ENCODE measurements around the gene GTF2E1. TPM values are rescaled to one million over a fixed set of nuclear protein-coding genes. Genes with fewer than 3 reads are reported as not detected.
A peak's percentile ranks its signal among the peaks of the same experiment; 100 is the strongest.
"Not testable (repeated sequence)": the region's sequence is repeated elsewhere in the genome, so short reads cannot be mapped to it uniquely, and the experiment has no call there.

Gene GTF2E1
- total RNA-seq, 1 donor from 2014 or later = 16.8 TPM

DNA sequence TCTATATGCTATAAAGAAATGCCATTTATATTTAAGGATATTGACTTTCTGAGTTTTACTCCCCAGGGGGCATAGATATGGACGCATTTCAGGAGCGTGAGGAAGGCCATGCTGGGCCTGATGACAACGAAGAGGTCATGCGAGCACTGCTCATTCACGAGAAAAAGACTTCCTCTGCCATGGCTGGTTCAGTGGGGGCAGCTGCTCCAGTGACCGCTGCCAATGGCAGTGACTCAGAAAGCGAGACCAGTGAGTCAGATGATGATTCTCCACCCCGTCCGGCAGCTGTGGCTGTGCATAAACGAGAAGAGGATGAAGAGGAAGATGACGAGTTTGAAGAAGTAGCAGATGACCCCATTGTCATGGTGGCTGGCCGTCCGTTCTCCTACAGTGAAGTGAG, 38.4 kb downstream of the GTF2E1 start:
- intact Hi-C loops (cut with DNase I) = no loop called here
- Histone ChIP-seq H3K36me3 (peaks cover 32% of the 10 kb centered on the region), H3K27me3 (no peaks in the 10 kb centered on the region), H3K4me1 (no peaks in the 10 kb centered on the region), H3K9me3 (no peaks in the 10 kb centered on the region), H3K4me3 (no peak overlapping the region), H3K27ac (no peak overlapping the region)
- ATAC-seq (peak; percentile 36), DNase-seq (no peak)
- TF ChIP-seq, protein P1, sequence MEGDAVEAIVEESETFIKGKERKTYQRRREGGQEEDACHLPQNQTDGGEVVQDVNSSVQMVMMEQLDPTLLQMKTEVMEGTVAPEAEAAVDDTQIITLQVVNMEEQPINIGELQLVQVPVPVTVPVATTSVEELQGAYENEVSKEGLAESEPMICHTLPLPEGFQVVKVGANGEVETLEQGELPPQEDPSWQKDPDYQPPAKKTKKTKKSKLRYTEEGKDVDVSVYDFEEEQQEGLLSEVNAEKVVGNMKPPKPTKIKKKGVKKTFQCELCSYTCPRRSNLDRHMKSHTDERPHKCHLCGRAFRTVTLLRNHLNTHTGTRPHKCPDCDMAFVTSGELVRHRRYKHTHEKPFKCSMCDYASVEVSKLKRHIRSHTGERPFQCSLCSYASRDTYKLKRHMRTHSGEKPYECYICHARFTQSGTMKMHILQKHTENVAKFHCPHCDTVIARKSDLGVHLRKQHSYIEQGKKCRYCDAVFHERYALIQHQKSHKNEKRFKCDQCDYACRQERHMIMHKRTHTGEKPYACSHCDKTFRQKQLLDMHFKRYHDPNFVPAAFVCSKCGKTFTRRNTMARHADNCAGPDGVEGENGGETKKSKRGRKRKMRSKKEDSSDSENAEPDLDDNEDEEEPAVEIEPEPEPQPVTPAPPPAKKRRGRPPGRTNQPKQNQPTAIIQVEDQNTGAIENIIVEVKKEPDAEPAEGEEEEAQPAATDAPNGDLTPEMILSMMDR (IDR thresholded peaks at IDR 0.05) = no peak

DNA sequence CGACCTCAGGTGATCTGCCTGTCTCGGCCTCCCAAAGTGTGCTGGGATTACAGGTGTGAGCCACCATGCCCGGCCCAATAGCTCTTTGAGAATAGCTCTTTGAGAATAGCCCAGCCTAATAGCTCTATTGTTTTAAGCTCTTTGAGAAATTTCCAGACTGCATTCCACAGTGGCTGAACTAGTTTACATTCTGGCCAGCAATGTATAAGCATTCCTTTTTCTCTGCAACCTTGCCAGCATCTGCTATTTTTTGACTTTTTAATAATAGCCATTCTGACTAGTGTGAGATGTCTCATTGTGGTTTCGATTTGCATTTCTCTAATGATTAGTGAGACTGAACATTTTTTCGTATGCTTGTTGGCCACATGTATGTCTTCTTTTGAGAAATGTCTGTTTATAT, 43.3 kb downstream of the GTF2E1 start:
- H3K4me1 ChIP-seq; H3K9me3 ChIP-seq; DNase-seq; H3K27ac ChIP-seq; intact Hi-C loops (cut with DNase I); H3K27me3 ChIP-seq; H3K4me3 ChIP-seq; ATAC-seq: not testable (repeated sequence)
- peaks cover 15% of the 10 kb centered on the region for H3K36me3 ChIP-seq

DNA sequence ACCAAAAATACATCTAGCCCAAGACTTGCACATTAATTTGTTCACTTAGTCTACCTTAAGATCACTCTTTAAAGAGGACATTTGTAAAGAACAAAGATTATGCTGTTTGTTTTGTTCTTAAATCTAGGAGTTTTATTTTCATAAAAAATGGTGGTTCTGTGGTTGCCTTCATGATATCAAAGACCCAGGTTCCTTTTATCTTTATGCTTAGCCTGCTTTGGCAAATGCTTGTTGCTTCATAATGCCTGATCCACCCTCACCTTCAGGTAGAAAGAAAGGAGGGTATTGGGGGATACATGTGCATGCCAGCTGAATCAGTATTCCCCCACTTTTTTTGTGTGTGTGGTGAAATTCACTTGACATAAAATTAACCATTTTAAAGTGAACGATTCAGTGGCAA, 48.5 kb downstream of the GTF2E1 start:
- Histone ChIP-seq H3K36me3 (no peaks in the 10 kb centered on the region), H3K4me1 (no peaks in the 10 kb centered on the region), H3K27me3 (no peaks in the 10 kb centered on the region), H3K4me3 (no peak overlapping the region), H3K9me3 (no peaks in the 10 kb centered on the region), H3K27ac (no peak overlapping the region)
- ATAC-seq (no peak), DNase-seq (no peak)
- intact Hi-C loops (cut with DNase I) = no loop called here
- TF ChIP-seq, protein P1 (IDR thresholded peaks at IDR 0.05) = no peak

DNA sequence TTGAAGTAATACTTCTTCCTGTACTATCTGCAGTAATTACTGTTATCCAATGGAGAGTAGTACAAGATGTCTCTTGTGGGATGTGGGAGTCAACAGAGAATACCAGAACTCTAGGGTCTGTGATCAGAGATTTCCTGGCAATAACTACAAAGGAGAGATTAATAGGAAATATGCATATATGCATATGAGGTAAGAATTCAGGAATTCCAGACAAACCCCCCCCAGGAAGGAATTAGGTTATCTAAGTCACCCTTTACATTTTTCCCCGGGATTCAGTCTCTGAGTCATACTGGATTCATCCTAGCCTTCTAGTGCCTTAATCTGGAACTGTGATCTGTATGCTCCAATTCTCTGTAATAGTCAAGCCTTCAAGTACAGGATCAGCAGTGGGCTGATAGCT, 49.4 kb downstream of the GTF2E1 start:
- intact Hi-C loops (cut with DNase I) = no loop called here
- Histone ChIP-seq H3K9me3 (no peaks in the 10 kb centered on the region), H3K36me3 (no peaks in the 10 kb centered on the region)

DNA sequence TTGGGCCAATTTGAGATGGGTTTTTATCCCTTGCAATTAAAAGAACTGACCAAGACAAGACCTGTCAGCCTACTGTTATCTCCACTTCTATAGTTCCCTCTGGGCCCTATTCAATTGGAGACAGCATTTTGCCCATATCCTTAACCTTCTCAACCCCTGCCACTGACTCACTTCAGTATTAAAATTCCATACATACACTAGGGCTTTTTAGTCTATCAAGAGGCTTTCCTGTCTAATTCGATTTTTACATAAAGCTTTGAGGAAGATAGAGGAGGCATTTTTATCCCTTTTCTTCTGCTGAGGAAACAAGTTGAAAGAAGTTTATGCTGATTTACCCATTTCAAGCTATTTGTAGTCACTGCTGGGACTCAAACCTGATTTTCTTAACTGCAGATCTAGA, 51.1 kb downstream of the GTF2E1 start:
- ATAC-seq = no peak

More for the DNA sequence above, 49.4 kb downstream of the GTF2E1 start:
- H3K27me3 ChIP-seq = no peaks in the 10 kb centered on the region
- ATAC-seq = no peak
- DNase-seq = no peak
- no peak overlapping the region for H3K27ac ChIP-seq
- H3K4me1 ChIP-seq = no peaks in the 10 kb centered on the region
- TF ChIP-seq, protein P1 (IDR thresholded peaks at IDR 0.05) = no peak
- no peak overlapping the region for H3K4me3 ChIP-seq

DNA sequence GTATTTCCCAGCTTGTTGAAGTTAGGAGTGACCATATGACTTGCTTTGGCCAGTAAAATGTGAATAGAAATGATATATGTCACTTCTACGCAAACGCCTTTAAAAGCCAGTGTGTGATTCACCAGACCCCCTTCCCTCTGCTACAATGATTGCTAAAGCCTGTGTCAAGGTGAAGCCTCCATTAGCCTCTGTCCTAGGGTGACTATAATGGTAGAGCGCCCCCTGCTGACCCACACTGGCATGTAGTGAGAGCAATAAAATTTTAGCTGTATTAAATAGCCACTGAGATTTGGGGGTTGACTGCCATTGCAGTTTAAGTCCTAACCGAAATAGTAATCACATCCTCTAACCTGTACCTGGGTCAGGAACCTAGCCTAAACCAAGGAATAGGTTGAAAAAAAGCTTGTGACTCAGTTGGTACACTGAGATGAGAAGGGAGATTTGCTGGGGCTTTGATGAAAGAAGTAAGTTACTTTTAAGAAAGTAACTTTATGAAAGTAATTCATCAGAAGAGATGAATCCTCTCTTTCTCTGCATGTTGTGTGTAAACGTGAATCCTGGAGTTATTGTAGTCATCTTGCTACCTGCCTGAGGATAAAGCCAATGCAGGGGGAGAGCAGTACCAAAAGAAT, 52.6 kb downstream of the GTF2E1 start:
- no peaks in the 10 kb centered on the region for H3K36me3 ChIP-seq
- H3K27ac ChIP-seq = no peak overlapping the region
- H3K4me3 ChIP-seq = no peak overlapping the region
- no peaks in the 10 kb centered on the region for H3K4me1 ChIP-seq
- intact Hi-C loops (cut with DNase I) = no loop called here
- H3K27me3 ChIP-seq = no peaks in the 10 kb centered on the region
- H3K9me3 ChIP-seq = no peaks in the 10 kb centered on the region
- peak; percentile 96 for ATAC-seq
- TF ChIP-seq, protein P1 (IDR thresholded peaks at IDR 0.05) = peak; percentile 80
- peak; percentile 86 for DNase-seq

More for the DNA sequence above, 51.1 kb downstream of the GTF2E1 start:
- no peak for DNase-seq
- H3K9me3 ChIP-seq = no peaks in the 10 kb centered on the region
- H3K4me3 ChIP-seq = no peak overlapping the region
- H3K4me1 ChIP-seq = no peaks in the 10 kb centered on the region
- no peak overlapping the region for H3K27ac ChIP-seq
- H3K27me3 ChIP-seq = no peaks in the 10 kb centered on the region
- intact Hi-C loops (cut with DNase I) = no loop called here
- H3K36me3 ChIP-seq = no peaks in the 10 kb centered on the region
- TF ChIP-seq, protein P1 (IDR thresholded peaks at IDR 0.05) = no peak
